ENCODE data around the gene ENTPD6.

GRCh38 chr20:25221592-25222460 is 26.3 kb downstream of the ENTPD6 start:
- TF ChIP-seq, protein P1, sequence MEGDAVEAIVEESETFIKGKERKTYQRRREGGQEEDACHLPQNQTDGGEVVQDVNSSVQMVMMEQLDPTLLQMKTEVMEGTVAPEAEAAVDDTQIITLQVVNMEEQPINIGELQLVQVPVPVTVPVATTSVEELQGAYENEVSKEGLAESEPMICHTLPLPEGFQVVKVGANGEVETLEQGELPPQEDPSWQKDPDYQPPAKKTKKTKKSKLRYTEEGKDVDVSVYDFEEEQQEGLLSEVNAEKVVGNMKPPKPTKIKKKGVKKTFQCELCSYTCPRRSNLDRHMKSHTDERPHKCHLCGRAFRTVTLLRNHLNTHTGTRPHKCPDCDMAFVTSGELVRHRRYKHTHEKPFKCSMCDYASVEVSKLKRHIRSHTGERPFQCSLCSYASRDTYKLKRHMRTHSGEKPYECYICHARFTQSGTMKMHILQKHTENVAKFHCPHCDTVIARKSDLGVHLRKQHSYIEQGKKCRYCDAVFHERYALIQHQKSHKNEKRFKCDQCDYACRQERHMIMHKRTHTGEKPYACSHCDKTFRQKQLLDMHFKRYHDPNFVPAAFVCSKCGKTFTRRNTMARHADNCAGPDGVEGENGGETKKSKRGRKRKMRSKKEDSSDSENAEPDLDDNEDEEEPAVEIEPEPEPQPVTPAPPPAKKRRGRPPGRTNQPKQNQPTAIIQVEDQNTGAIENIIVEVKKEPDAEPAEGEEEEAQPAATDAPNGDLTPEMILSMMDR (IDR thresholded peaks at IDR 0.05), result no peak
- TF ChIP-seq POLR2A (IDR thresholded peaks at IDR 0.05), result no peak

All from uterus (tissue), 2 donors.